Panc1 (cell line): ENCODE measurements around the gene VOPP1. TPM values are rescaled to one million over a fixed set of nuclear protein-coding genes. Genes with fewer than 3 reads are reported as not detected.

Experiments used
- ATAC-seq: fragments of 200-7000 bp; cut with Tn5 transposase; 2 replicates; pipeline ENCODE4 v1.9.1; 2020; ENCODE audit warnings: mild to moderate bottlenecking, moderate library complexity
- BruUV-seq: library from RNA; stranded (reverse); fragments of 400-500 nt; replicated peaks from 2 replicates; lab custom pipeline; 2021; lab: Mats Ljungman, UMichigan
- CTCF ChIA-PET: fragments of 300-600 bp; sonication (Branson Sonifier 250); formaldehyde crosslinking; loops from one replicate; lab custom pipeline; 2022; ENCODE audit warnings: antibody characterized with exemption; lab: Charles Lee
- POLR2A ChIA-PET: fragments of 300-600 bp; sonication (Branson Sonifier 250); formaldehyde crosslinking; loops from one replicate; lab custom pipeline; 2022; ENCODE audit warnings: antibody characterized with exemption; lab: Charles Lee
- DNase-seq: peaks from one replicate; pipeline ENCODE4 v3.0.0-alpha.2; 2010; ENCODE audit warnings: low read depth, low spot score
- H3K27ac ChIP-seq: 2 replicates; pipeline ENCODE4 v1.5.1; 2011; ENCODE audit warnings: mild to moderate bottlenecking, low read length, inconsistent platforms
- H3K27me3 ChIP-seq: fragments of 200-500 bp; sonication (Bioruptor generic); 2 replicates; pipeline ENCODE4 v1.6.0; 2014; ENCODE audit warnings: low read length, inconsistent platforms; ENCODE audit not compliant: control insufficient read depth, insufficient read depth
- H3K36me3 ChIP-seq: fragments of 200-500 bp; sonication (Bioruptor generic); 2 replicates; pipeline ENCODE4 v1.5.1; 2014; ENCODE audit warnings: inconsistent platforms, mild to moderate bottlenecking, low read length, moderate library complexity; ENCODE audit not compliant: control insufficient read depth, insufficient read depth
- H3K4me1 ChIP-seq: 2 replicates; pipeline ENCODE4 v1.5.1; 2011; ENCODE audit warnings: inconsistent platforms, mild to moderate bottlenecking, low read length, moderate library complexity; ENCODE audit not compliant: control insufficient read depth, insufficient read depth
- H3K4me3 ChIP-seq, 2 experiments: 2 replicates each; pipeline ENCODE4 v1.5.1; 2011 to 2012; ENCODE audit warnings: low read depth in 2 of 2, low read length in 2 of 2, mild to moderate bottlenecking in 2 of 2, inconsistent platforms in 1 of 2, moderate library complexity in 1 of 2
- H3K9me3 ChIP-seq: fragments of 200-500 bp; sonication (Bioruptor generic); 2 replicates; pipeline ENCODE4 v1.5.1; 2014; ENCODE audit warnings: low read depth, mild to moderate bottlenecking, inconsistent platforms, low read length, moderate library complexity; ENCODE audit not compliant: control insufficient read depth, insufficient read depth
- CTCF ChIP-seq: fragments of 450-650 bp; IDR thresholded peaks from 2 replicates; pipeline ENCODE4 v1.5.1; 2017; ENCODE audit warnings: mild to moderate bottlenecking
- POLR2AphosphoS5 ChIP-seq: IDR thresholded peaks from 2 replicates; pipeline ENCODE4 v1.6.1; 2012; ENCODE audit warnings: mild to moderate bottlenecking, low read depth, low read length, moderate library complexity
- REST ChIP-seq, 2 experiments: IDR thresholded peaks; 2 replicates each; pipeline ENCODE4 v1.6.1; 2011 to 2012; ENCODE audit warnings: low read depth in 2 of 2, control low read depth in 1 of 2, low read length in 1 of 2, mild to moderate bottlenecking in 1 of 2, moderate library complexity in 1 of 2; ENCODE audit not compliant: insufficient read depth in 1 of 2
- SIN3A ChIP-seq: IDR thresholded peaks from 2 replicates; pipeline ENCODE4 v1.6.1; 2012; ENCODE audit warnings: low read depth, mild to moderate bottlenecking, low read length, moderate library complexity, borderline replicate concordance; ENCODE audit not compliant: insufficient read depth
- TCF7L2 ChIP-seq: IDR thresholded peaks from 2 replicates; pipeline ENCODE4 v1.6.1; 2011; ENCODE audit warnings: mild to moderate bottlenecking, low read depth, low read length, inconsistent platforms
- in situ Hi-C: cut with HindIII; loops from 2 replicates; pipeline ENCODE4 v1.10.0; 2016; ENCODE audit warnings: low sequenced_read_pairs, low pct_unique_long_range_greater_than_20kb
- intact Hi-C: fragments of 100-400 bp; cut with micrococcal nuclease; formaldehyde crosslinking; loops from one replicate; pipeline ENCODE4 v1.10.0; 2022; ENCODE audit not compliant: unreplicated experiment
- total RNA-seq: library from RNA; stranded (reverse); gene quantifications from one replicate; pipeline ENCODE4 v1.2.1, GENCODE V29; 2021; ENCODE audit not compliant: unreplicated experiment

Gene VOPP1
- total RNA-seq, 1 experiment from 2014 or later = 131 TPM

- H3K4me3 ChIP-seq = no peak overlapping the region
- H3K36me3 ChIP-seq = no peaks in the 10 kb centered on the region
- intact Hi-C loops = no loop called here
- H3K4me1 ChIP-seq = peaks cover 54% of the 10 kb centered on the region
- ATAC-seq (peak; percentile 66; the same call in 1 of the 2 replicates), DNase-seq (no peak)
- no peak for TF ChIP-seq SIN3A
- POLR2A ChIA-PET = no interaction called here
- in situ Hi-C loops = no loop called here
- BruUV-seq = no TSS peak
- H3K9me3 ChIP-seq = no peaks in the 10 kb centered on the region
- peak overlapping the region; percentile 31; the same call in 1 of the 2 replicates for H3K27ac ChIP-seq
- CTCF ChIA-PET = interaction anchor here (1.2 kb wide), 1 partner anchor 12 kb away, joined by 4 read pairs; no protein-coding TSS in a partner anchor
- H3K27me3 ChIP-seq = no peaks in the 10 kb centered on the region
Measured at GRCh38 chr7:55552320-55553023, 19.8 kb downstream of the VOPP1 start.

GRCh38 chr7:55550841-55551537, 21.3 kb downstream of the VOPP1 start:
- H3K27me3 ChIP-seq = no peaks in the 10 kb centered on the region
- no peaks in the 10 kb centered on the region for H3K36me3 ChIP-seq
- no peak for ATAC-seq
- in situ Hi-C loops (no loop called here), intact Hi-C loops (no loop called here)
- ChIA-PET POLR2A (no interaction called here), CTCF (no interaction called here)
- TF ChIP-seq SIN3A (no peak), TCF7L2 (0 out of 2 replicates have a peak, but pooled peaks have one; percentile 34)
- H3K9me3 ChIP-seq = no peaks in the 10 kb centered on the region
- H3K4me1 ChIP-seq = peaks cover 59% of the 10 kb centered on the region
- no TSS peak for BruUV-seq
- no peak for DNase-seq
- H3K4me3 ChIP-seq = no peak overlapping the region
- no peak overlapping the region for H3K27ac ChIP-seq

GRCh38 chr7:55550010-55550663, 22.2 kb downstream of the VOPP1 start:
- Histone ChIP-seq H3K36me3 (no peaks in the 10 kb centered on the region), H3K4me3 (no peak overlapping the region), H3K9me3 (no peaks in the 10 kb centered on the region), H3K4me1 (peaks cover 62% of the 10 kb centered on the region), H3K27me3 (no peaks in the 10 kb centered on the region), H3K27ac (no peak overlapping the region)
- no TSS peak for BruUV-seq
- CTCF ChIA-PET = no interaction called here
- POLR2A ChIA-PET = no interaction called here
- peak; percentile 95 for TF ChIP-seq CTCF
- no peak for TF ChIP-seq POLR2AphosphoS5
- ATAC-seq (peak; percentile 64), DNase-seq (no peak)
- in situ Hi-C loops = no loop called here
- intact Hi-C loops = no loop called here

GRCh38 chr7:55549457-55549856, 22.8 kb downstream of the VOPP1 start:
- Histone ChIP-seq H3K27me3 (no peaks in the 10 kb centered on the region), H3K9me3 (no peaks in the 10 kb centered on the region), H3K4me3 (no peak overlapping the region), H3K27ac (no peak overlapping the region), H3K4me1 (peaks cover 57% of the 10 kb centered on the region), H3K36me3 (no peaks in the 10 kb centered on the region)
- BruUV-seq = no TSS peak
- ATAC-seq (no peak), DNase-seq (no peak)
- TF ChIP-seq POLR2AphosphoS5 = no peak
- no peak for TF ChIP-seq SIN3A
- no peak for TF ChIP-seq REST (IDR thresholded peaks at IDR 0.05; ENCODE audit: insufficient read depth in 1 of 2, low read depth in 2 of 2, low read length in 1 of 2)
- in situ Hi-C loops (no loop called here), intact Hi-C loops (no loop called here)
- ChIA-PET POLR2A (interaction anchor here (1.2 kb wide), 1 partner anchor 16 kb away, joined by 5 read pairs; no protein-coding TSS in a partner anchor), CTCF (no interaction called here)
